ENCODE measurements around the gene NXPE2.
"Not testable (repeated sequence)": the region's sequence is repeated elsewhere in the genome, so short reads cannot be mapped to it uniquely, and the experiment has no call there.

NXPE2 gene

GRCh38 chr11:114678125-114679036, at the start of gene NXPE2:
TSS of gene NXPE2 (plus strand) at chr11:114678527. CDS start at chr11:114678576, 49 bp downstream.
- peak; percentile 10 for DNase-seq (ENCODE audit: low spot score)

- not testable (repeated sequence) for DNase-seq (ENCODE audit: low spot score)
These were observed 46.8 kb upstream of the NXPE2 start for GRCh38 chr11:114631445-114631965.

GRCh38 chr11:114639440-114639839, 38.9 kb upstream of the NXPE2 start:
- DNase-seq (ENCODE audit: low spot score): not testable (repeated sequence)

- DNase-seq (ENCODE audit: low spot score): no peak
These were observed 27.7 kb upstream of the NXPE2 start for GRCh38 chr11:114650661-114651060.

DNA sequence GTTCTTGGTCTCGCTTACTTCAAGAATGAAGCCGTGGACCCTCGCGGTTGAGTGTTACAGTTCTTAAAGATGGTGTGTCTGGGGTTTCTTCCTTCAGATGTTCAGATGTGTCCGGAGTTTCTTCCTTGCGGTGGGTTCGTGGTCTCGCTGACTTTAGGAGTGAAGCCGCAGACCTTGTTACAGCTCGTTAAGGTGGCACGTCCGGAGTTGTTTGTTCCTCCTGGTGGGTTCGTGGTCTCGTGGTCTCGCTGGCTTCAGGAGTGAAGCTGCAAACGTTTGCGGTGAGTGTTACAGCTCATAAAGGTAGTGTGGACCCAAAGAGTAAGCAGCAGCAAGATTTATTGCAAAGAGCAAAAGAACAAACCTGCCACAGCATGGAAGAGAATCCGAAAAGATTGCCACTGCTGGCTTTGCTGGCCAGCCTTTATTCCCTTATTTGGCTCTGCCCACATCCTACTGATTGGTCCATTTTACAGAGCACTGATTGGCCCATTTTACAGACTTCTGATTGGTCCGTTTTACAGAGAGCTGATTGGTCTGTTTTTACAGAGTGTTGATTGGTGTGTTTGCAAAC, 27.1 kb upstream of the NXPE2 start:
- no peak for DNase-seq (ENCODE audit: low spot score)

GRCh38 chr11:114653148-114653547, 25.2 kb upstream of the NXPE2 start:
- DNase-seq (ENCODE audit: low spot score): no peak

DNA sequence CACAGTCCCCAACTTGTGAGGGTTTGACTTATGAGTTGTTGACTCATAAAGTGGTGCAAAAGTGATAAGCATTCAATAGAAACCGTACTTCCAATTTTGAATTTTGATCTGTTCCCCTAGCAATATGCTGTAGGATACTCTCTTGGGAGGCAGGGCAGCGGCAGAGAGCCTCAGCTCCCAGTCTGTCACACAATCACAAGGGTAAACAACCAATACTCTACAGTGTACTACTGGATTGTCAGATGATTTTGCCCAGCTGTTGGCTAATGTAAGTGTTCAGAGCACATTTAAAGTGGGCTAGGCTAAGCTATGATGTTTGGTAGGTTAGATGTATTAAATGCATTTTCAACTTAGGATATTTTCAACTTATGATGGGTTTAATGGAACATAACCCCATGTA, 13.7 kb upstream of the NXPE2 start:
- DNase-seq (ENCODE audit: low spot score): no peak

DNA sequence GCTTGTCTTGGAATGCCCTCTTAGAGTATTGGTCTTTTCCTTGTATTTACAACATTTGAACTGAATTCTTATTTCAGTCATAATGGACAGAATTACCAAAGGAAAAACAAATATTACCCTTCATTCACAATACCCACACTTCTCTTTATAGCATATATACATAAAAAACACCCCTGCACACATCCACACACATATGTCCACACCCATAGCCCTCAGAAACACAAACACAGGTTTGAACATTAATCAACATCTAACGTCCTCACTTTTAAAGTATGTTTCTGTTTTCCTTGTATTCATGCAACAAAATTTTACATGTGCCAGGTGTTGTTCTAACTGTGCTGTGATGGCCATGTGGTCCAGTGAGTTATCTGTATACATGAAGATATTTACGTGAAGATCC, 11.6 kb upstream of the NXPE2 start:
- no peak for DNase-seq (ENCODE audit: low spot score)

- DNase-seq (ENCODE audit: low spot score): no peak
These were observed 10.2 kb upstream of the NXPE2 start for GRCh38 chr11:114668109-114668508.

DNA sequence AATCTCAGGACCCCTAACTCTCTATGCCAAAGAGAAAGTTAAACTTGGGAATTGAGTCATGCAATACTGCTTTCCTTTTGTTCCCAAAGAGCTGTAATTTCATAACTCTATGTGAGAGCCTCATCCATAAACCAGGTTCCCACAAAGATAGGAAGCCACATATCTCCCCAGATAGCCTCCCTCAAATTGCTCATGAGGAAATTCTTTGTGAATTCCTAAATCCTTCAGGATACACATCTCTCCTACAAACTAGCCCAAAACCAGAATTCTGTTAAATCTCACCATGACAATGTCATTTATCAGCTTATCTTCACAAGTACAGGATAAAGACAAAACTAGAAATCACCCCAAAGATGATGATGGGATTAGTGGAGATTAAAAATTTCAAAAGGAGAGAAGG, 4.7 kb upstream of the NXPE2 start:
- DNase-seq (ENCODE audit: low spot score): no peak

GRCh38 chr11:114679505-114679904, 1.2 kb downstream of the NXPE2 start:
- no peak for DNase-seq (ENCODE audit: low spot score)

DNA sequence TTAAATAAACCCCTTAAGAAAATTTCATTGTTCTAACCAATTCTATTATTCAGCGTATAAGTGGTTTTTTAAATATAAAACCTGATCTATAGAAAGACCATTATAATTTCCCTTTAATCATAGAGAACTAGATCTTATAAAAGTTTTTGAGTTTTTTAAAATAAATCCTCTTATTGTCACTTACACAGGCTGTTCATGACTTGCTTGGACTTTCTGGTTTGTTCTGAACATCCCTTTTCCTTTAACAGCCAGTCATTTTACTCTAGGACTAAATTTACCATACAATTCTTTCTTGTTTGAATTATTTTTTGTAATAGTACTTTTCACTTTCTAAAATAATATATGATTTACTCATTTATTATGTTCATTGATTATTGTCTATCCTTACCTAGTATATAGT, 4.7 kb downstream of the NXPE2 start:
- no peak for DNase-seq (ENCODE audit: low spot score)

- no peak for DNase-seq (ENCODE audit: low spot score)
These were observed 6.3 kb downstream of the NXPE2 start for GRCh38 chr11:114684636-114685035.

- no peak for DNase-seq (ENCODE audit: low spot score)
These were observed 6.8 kb downstream of the NXPE2 start for GRCh38 chr11:114685097-114685496.

DNA sequence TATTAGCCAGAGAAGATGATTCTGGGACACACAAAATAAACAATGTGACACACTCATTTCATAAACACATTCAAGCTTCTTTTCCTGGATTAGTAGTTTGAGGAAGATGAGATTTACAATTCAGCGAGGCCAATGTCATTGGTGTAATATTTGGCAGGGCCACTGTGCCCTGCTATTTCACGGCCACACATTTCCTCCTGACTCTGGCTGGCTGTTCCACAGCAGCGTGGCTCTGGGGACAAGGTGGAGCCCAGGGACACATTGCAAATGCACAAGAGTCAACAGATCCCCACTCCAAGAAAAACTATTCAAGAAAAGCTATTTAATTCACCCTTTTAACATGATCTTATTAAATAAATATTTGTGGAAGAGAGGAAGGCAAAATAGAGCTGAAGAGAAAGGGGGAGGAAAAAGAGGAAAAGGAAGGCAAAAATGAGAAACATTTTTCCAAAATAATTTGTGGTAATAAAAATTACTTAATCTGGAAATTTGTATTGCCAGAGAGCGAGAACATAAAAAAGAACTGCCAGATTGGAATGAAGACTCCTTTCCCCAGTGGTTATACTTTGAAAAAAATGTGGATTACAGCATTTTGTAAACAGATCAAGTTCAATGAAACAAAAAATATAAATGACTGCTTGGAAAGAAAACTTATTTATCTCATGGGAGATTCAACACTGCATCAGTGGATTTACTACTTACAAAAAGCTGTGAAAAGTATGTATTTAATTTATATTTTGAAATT, 27.1 kb downstream of the NXPE2 start:
- DNase-seq (ENCODE audit: low spot score): no peak

- DNase-seq (ENCODE audit: low spot score): no peak
These were observed 31.6 kb downstream of the NXPE2 start for GRCh38 chr11:114709960-114710359.

DNA sequence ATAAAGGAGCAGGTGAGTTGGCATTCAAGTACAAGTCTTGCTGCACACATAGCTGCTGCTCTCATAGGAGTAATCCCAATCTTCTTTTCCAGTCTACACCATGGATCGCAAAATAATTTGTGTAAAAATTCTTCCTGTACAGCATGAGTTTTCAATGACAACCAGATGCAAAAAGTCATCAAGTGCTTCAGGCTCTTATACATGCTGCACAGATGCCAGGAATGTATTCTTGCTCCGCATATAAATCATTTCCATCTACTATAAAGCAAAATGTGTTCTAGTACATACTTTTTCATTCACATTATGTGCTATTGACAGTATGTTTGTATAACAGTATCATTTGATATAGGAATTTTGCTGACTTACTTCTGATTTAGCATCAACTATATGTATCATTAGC, 35.4 kb downstream of the NXPE2 start:
- no peak for DNase-seq (ENCODE audit: low spot score)

GRCh38 chr11:114719562-114719961, 41.2 kb downstream of the NXPE2 start:
- no peak for DNase-seq (ENCODE audit: low spot score)

DNA sequence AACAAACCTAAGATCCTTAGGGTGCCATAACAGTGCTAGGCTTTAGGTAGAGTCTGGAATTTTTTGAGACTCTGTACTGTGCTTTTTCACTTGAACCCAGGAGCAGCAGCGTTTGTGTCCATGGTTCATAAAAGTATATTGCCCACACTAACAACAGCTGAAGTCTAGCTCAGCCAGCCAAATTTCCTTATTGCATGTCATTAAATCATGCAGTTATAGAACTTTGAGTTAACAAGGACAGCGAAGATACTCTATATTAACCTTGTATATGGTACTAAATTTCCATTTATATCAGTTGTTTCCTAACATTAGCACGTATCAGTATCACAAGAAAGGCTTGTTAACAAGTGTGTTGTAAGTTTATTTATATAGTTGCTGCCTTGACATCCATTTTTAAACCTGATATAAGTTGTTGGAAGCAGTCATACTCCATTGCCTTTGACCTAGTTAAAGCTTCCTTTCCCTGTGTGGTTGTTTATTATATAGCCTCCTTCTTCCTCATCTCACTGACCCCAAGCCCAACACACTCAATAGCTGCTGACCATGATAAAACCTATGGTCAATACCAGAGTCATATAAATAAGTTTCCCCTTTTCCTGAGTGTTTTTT, 46.7 kb downstream of the NXPE2 start:
- no peak for DNase-seq (ENCODE audit: low spot score)

DNA sequence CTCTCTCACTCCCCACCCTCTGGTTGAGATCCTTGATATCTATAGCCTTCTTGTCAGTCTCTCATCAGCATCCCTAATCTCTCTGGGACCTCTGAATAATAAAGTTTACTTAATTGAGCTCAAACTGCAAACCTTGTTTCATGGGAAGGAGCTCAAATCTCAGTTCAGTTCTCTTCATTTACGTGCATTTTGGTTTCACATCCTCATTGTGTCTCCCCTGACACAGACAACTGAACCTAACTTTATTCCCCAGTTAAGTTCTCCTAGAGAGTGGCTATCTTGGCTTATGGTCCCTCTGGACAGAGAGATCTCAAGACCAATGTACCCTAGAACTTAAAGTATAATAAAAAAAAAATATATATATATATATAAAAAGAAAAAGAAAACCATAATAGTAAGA, 47.3 kb downstream of the NXPE2 start:
- no peak for DNase-seq (ENCODE audit: low spot score)

- DNase-seq (ENCODE audit: low spot score): no peak
These were observed 58.5 kb downstream of the NXPE2 start for GRCh38 chr11:114736806-114737205.

DNA sequence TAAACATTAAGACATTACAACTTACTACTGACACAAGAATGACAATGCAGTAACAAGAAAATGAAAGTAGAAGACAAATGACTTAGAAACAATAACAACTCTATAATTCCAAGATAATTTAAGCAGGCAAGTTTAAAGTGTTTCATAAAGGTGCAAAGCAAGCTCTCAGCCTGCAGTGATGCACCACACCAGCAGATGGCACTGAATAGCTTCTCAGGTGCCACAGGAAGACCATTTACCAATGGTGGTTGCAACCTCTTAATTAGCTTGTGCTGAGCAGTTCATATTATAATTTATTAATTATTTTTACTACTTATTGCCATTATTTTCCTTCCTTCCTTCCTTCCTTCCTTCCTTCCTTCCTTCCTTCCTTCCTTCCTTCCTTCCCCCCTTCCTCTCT, 60.6 kb downstream of the NXPE2 start:
- peak; percentile 35 for DNase-seq (ENCODE audit: low spot score)
